Ishikawa (cell line): ENCODE data around the gene KXD1.

Experiments
- CEBPB ChIP-seq: IDR thresholded peaks from 2 replicates; pipeline ENCODE4 v1.6.1; 2012
- CREB1 ChIP-seq: IDR thresholded peaks from 2 replicates; pipeline ENCODE4 v1.6.1; 2012; ENCODE audit warnings: low read depth
- EGR1 ChIP-seq: IDR thresholded peaks from 2 replicates; pipeline ENCODE4 v1.6.1; 2012
- EP300 ChIP-seq: IDR thresholded peaks from 2 replicates; pipeline ENCODE4 v1.6.1; 2012; ENCODE audit warnings: borderline replicate concordance
- FOXM1 ChIP-seq: IDR thresholded peaks from 2 replicates; pipeline ENCODE4 v1.6.1; 2012; ENCODE audit warnings: low read depth, borderline replicate concordance
- MAX ChIP-seq: IDR thresholded peaks from 2 replicates; pipeline ENCODE4 v1.6.1; 2012
- NFIC ChIP-seq: IDR thresholded peaks from 2 replicates; pipeline ENCODE4 v1.6.1; 2012
- RAD21 ChIP-seq: IDR thresholded peaks from 2 replicates; pipeline ENCODE4 v1.6.1; 2012; ENCODE audit warnings: low read depth
- TAF1 ChIP-seq: IDR thresholded peaks from 2 replicates; pipeline ENCODE4 v1.6.1; 2012; ENCODE audit warnings: low read depth, mild to moderate bottlenecking
- USF1 ChIP-seq: IDR thresholded peaks from 2 replicates; pipeline ENCODE4 v1.6.1; 2012
- YY1 ChIP-seq: IDR thresholded peaks from 2 replicates; pipeline ENCODE4 v1.6.1; 2012; ENCODE audit warnings: low read depth
- TF ChIP-seq, protein P1 (sequence below): IDR thresholded peaks from 2 replicates; pipeline ENCODE4 v1.6.1; 2012; ENCODE audit warnings: low read depth, mild to moderate bottlenecking

- TF ChIP-seq USF1, result no peak
- no peak for TF ChIP-seq CREB1
- TF ChIP-seq EGR1, result no peak
- no peak for TF ChIP-seq EP300
- TF ChIP-seq, protein P1, sequence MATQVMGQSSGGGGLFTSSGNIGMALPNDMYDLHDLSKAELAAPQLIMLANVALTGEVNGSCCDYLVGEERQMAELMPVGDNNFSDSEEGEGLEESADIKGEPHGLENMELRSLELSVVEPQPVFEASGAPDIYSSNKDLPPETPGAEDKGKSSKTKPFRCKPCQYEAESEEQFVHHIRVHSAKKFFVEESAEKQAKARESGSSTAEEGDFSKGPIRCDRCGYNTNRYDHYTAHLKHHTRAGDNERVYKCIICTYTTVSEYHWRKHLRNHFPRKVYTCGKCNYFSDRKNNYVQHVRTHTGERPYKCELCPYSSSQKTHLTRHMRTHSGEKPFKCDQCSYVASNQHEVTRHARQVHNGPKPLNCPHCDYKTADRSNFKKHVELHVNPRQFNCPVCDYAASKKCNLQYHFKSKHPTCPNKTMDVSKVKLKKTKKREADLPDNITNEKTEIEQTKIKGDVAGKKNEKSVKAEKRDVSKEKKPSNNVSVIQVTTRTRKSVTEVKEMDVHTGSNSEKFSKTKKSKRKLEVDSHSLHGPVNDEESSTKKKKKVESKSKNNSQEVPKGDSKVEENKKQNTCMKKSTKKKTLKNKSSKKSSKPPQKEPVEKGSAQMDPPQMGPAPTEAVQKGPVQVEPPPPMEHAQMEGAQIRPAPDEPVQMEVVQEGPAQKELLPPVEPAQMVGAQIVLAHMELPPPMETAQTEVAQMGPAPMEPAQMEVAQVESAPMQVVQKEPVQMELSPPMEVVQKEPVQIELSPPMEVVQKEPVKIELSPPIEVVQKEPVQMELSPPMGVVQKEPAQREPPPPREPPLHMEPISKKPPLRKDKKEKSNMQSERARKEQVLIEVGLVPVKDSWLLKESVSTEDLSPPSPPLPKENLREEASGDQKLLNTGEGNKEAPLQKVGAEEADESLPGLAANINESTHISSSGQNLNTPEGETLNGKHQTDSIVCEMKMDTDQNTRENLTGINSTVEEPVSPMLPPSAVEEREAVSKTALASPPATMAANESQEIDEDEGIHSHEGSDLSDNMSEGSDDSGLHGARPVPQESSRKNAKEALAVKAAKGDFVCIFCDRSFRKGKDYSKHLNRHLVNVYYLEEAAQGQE, result no peak
- no peak for TF ChIP-seq CEBPB
- no peak for TF ChIP-seq TAF1
- TF ChIP-seq YY1, result no peak
- no peak for TF ChIP-seq MAX
- TF ChIP-seq FOXM1, result no peak
- no peak for TF ChIP-seq RAD21
- no peak for TF ChIP-seq NFIC
Observed at GRCh38 chr19:18597809-18598660, 40.4 kb downstream of the KXD1 start.
